Neutrophil (primary cell): ENCODE data around the gene RIN3.

Experiments used
- H3K27ac ChIP-seq: fragments of 200-600 bp; sonication (generic); 2 replicates; pipeline ENCODE4 v1.5.1; 2016; ENCODE audit warnings: mild to moderate bottlenecking, moderate library complexity
- H3K27me3 ChIP-seq: fragments of 200-600 bp; sonication (generic); 2 replicates; pipeline ENCODE4 v1.6.0; 2016; ENCODE audit warnings: mild to moderate bottlenecking
- H3K36me3 ChIP-seq: fragments of 200-600 bp; sonication (generic); 2 replicates; pipeline ENCODE4 v1.5.1; 2017
- H3K4me1 ChIP-seq, 2 experiments: fragments of 200-600 bp in 1 of 2; sonication (generic) in 1 of 2; 1 replicate in 1 of 2; 2 replicates in 1 of 2; pipeline versions ENCODE4 v1.5.1 to v1.6.1; 2013 to 2016; ENCODE audit warnings: low read depth in 1 of 2, low read length in 1 of 2, mild to moderate bottlenecking in 1 of 2, moderate library complexity in 1 of 2; ENCODE audit not compliant: control insufficient read depth in 1 of 2, insufficient read depth in 1 of 2
- H3K4me3 ChIP-seq, 2 experiments: fragments of 200-600 bp in 1 of 2; sonication (generic) in 1 of 2; 1 replicate in 1 of 2; 2 replicates in 1 of 2; pipeline ENCODE4 v1.5.1; 2013 to 2016; ENCODE audit warnings: low read depth in 1 of 2, low read length in 1 of 2, mild to moderate bottlenecking in 1 of 2, moderate library complexity in 1 of 2
- H3K9me3 ChIP-seq: fragments of 200-600 bp; sonication (generic); 2 replicates; pipeline ENCODE4 v1.5.1; 2016
- CTCF ChIP-seq: fragments of 200-600 bp; sonication (generic); IDR thresholded peaks from 2 replicates; pipeline ENCODE4 v1.5.1; 2016; ENCODE audit warnings: antibody characterized with exemption

Gene RIN3

GRCh38 chr14:92584816-92585215 is 71.2 kb downstream of the RIN3 start:
- TF ChIP-seq CTCF, result no peak
- H3K4me3 ChIP-seq, result no peak overlapping the region
- peaks cover 52 to 56% of the 10 kb centered on the region in 2 experiments for H3K4me1 ChIP-seq
- peaks cover 30% of the 10 kb centered on the region for H3K36me3 ChIP-seq
- no peaks in the 10 kb centered on the region for H3K9me3 ChIP-seq
- H3K27me3 ChIP-seq, result no peaks in the 10 kb centered on the region
- H3K27ac ChIP-seq, result peak overlapping the region; percentile 74

- H3K27me3 ChIP-seq, result no peaks in the 10 kb centered on the region
- no peak for TF ChIP-seq CTCF
- peaks cover 16% of the 10 kb centered on the region for H3K36me3 ChIP-seq
- H3K9me3 ChIP-seq, result no peaks in the 10 kb centered on the region
- H3K4me3 ChIP-seq, result no peak overlapping the region
- H3K4me1 ChIP-seq, result peaks cover 52 to 56% of the 10 kb centered on the region in 2 experiments
- H3K27ac ChIP-seq, result peak overlapping the region; percentile 74
Observed at GRCh38 chr14:92585981-92586937, 72.7 kb downstream of the RIN3 start.

- no peak overlapping the region for H3K4me3 ChIP-seq
- TF ChIP-seq CTCF, result no peak
- H3K4me1 ChIP-seq, result peaks cover 52 to 56% of the 10 kb centered on the region in 2 experiments
- H3K27me3 ChIP-seq, result no peaks in the 10 kb centered on the region
- peaks cover 10% of the 10 kb centered on the region for H3K36me3 ChIP-seq
- H3K9me3 ChIP-seq, result no peaks in the 10 kb centered on the region
- peak overlapping the region; percentile 74 for H3K27ac ChIP-seq
Observed at GRCh38 chr14:92586963-92587699, 73.5 kb downstream of the RIN3 start.

GRCh38 chr14:92587700-92588085 is 74.1 kb downstream of the RIN3 start:
- H3K4me3 ChIP-seq, result no peak overlapping the region
- TF ChIP-seq CTCF, result no peak
- peaks cover 6% of the 10 kb centered on the region for H3K36me3 ChIP-seq
- peaks cover 52 to 56% of the 10 kb centered on the region in 2 experiments for H3K4me1 ChIP-seq
- H3K27ac ChIP-seq, result peak overlapping the region; percentile 74
- H3K27me3 ChIP-seq, result no peaks in the 10 kb centered on the region
- no peaks in the 10 kb centered on the region for H3K9me3 ChIP-seq

- Histone ChIP-seq H3K27ac (no peak overlapping the region), H3K36me3 (no peaks in the 10 kb centered on the region), H3K4me1 (peaks cover 49 to 50% of the 10 kb centered on the region in 2 experiments), H3K27me3 (no peaks in the 10 kb centered on the region), H3K9me3 (no peaks in the 10 kb centered on the region), H3K4me3 (no peak overlapping the region)
- TF ChIP-seq CTCF, result no peak
Observed at GRCh38 chr14:92589213-92589852, 75.8 kb downstream of the RIN3 start.
